ENCODE data around the gene SCAMP2. TPM values are rescaled to one million over a fixed set of nuclear protein-coding genes. Genes with fewer than 3 reads are reported as not detected.

SCAMP2 gene
- total RNA-seq, 1 experiment from 2014 or later, result 50.2 TPM

DNA sequence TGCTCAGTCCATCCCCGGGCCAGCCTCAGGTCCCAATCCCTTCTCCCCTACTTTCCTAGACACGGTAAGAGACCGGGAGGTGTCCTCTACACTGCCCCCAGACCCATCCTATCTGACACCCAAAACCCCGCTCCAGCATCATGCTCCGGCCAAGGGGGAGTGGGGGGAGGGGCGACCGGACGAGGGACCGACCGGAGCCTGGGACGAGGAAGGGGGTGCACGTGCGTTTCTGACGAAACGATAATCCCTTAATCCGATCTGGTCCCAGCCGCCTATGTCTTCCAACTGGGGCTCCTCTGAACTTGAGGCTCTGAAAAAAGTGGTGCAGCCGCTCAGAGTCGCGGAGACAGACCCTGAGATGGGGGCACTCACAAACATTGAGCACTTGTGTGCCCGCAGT, 46.2 kb downstream of the SCAMP2 start:
- no peak for DNase-seq
- H3K27ac ChIP-seq (ENCODE audit: insufficient read length, low read depth, low read length), result no peak overlapping the region
- no peaks in the 10 kb centered on the region for H3K9me3 Mint-ChIP-seq
- H3K4me2 ChIP-seq (ENCODE audit: insufficient read depth, insufficient read length, low read length), result peak overlapping the region; percentile 24
- no peak overlapping the region for H3K27ac Mint-ChIP-seq
- H2BK5ac ChIP-seq (ENCODE audit: insufficient read length, low read length), result no peak overlapping the region
- no peak overlapping the region for H2BK15ac ChIP-seq (ENCODE audit: low read depth, low read length)
- no peak overlapping the region for H2BK120ac ChIP-seq (ENCODE audit: low read depth, low read length, poor library complexity, severe bottlenecking)
- peaks cover 68% of the 10 kb centered on the region for H3K27me3 Mint-ChIP-seq (ENCODE audit: low read depth)
- H3K4ac ChIP-seq (ENCODE audit: low read depth, low read length), result no peak overlapping the region
- no peak overlapping the region for H3K56ac ChIP-seq (ENCODE audit: insufficient read length, low read depth, low read length)
- H2BK12ac ChIP-seq (ENCODE audit: insufficient read length, low read depth, low read length), result no peak overlapping the region
- H4K91ac ChIP-seq (ENCODE audit: insufficient read length, low read depth, low read length), result no peak overlapping the region
- H3K4me1 ChIP-seq (ENCODE audit: insufficient read depth, low read length), result no peaks in the 10 kb centered on the region
- H2AFZ ChIP-seq (ENCODE audit: low read length), result no peak overlapping the region
- H3K9ac ChIP-seq (ENCODE audit: extremely low read depth, insufficient read length, low read length), result no peak overlapping the region
- no peak overlapping the region for H2AK5ac ChIP-seq (ENCODE audit: insufficient read length, low read length)
- H3T11ph ChIP-seq (ENCODE audit: low read length), result no peak overlapping the region
- no peaks in the 10 kb centered on the region for H3K9me3 ChIP-seq (ENCODE audit: control insufficient read depth, low read depth, low read length)
- H4K8ac ChIP-seq (replicated peaks; ENCODE audit: insufficient read length, low read depth, low read length), result no peak overlapping the region
- H4K5ac ChIP-seq (ENCODE audit: insufficient read length, low read depth, low read length), result no peak overlapping the region
- no peak overlapping the region for H3K23ac ChIP-seq (ENCODE audit: insufficient read length, low read depth, low read length)
- no peak overlapping the region for H2BK20ac ChIP-seq (ENCODE audit: low read depth, low read length, poor library complexity, severe bottlenecking)
- H3K14ac ChIP-seq (ENCODE audit: insufficient read depth, low read length), result no peak overlapping the region
- peaks cover 4 to 28% of the 10 kb centered on the region in 2 experiments; a peak in 3 of 4 replicates for H3K4me1 Mint-ChIP-seq
- TF ChIP-seq, protein P1, sequence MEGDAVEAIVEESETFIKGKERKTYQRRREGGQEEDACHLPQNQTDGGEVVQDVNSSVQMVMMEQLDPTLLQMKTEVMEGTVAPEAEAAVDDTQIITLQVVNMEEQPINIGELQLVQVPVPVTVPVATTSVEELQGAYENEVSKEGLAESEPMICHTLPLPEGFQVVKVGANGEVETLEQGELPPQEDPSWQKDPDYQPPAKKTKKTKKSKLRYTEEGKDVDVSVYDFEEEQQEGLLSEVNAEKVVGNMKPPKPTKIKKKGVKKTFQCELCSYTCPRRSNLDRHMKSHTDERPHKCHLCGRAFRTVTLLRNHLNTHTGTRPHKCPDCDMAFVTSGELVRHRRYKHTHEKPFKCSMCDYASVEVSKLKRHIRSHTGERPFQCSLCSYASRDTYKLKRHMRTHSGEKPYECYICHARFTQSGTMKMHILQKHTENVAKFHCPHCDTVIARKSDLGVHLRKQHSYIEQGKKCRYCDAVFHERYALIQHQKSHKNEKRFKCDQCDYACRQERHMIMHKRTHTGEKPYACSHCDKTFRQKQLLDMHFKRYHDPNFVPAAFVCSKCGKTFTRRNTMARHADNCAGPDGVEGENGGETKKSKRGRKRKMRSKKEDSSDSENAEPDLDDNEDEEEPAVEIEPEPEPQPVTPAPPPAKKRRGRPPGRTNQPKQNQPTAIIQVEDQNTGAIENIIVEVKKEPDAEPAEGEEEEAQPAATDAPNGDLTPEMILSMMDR (conservative IDR thresholded peaks at IDR 0.05), result no peak
- WGBS (ENCODE audit: extremely low coverage, insufficient read length, low lambda C conversion rate), result no CpG with 5 or more reads among the region's 21 CpGs
- H3K23me2 ChIP-seq (ENCODE audit: insufficient read length, low read depth, low read length, poor library complexity, severe bottlenecking), result no peaks in the 10 kb centered on the region
- H4K20me1 ChIP-seq (ENCODE audit: control insufficient read depth, insufficient read depth, insufficient read length), result no peaks in the 10 kb centered on the region
- H3K79me2 ChIP-seq (ENCODE audit: insufficient read depth, low read length), result no peaks in the 10 kb centered on the region
- peak overlapping the region; percentile 4 for H3K18ac ChIP-seq (ENCODE audit: insufficient read length, low read depth, low read length)
- peaks cover 10% of the 10 kb centered on the region; the same call in 1 of the 2 replicates for H3K27me3 ChIP-seq (ENCODE audit: insufficient read depth, low read length)
- H3K36me3 Mint-ChIP-seq (ENCODE audit: insufficient read depth in 1 of 3, low read depth in 3 of 3), result no peaks in the 10 kb centered on the region
- no peaks in the 10 kb centered on the region for H3K79me1 ChIP-seq (ENCODE audit: insufficient read depth, low read depth, low read length, poor library complexity, severe bottlenecking)
- peak overlapping the region in 1 of 2 experiments; percentile 65; a peak in 3 of 5 replicates for H3K4me3 Mint-ChIP-seq
